K562 (cell line): ENCODE results near the gene EXTL1. TPM values are rescaled to one million over a fixed set of nuclear protein-coding genes. Genes with fewer than 3 reads are reported as not detected.
A peak's percentile ranks its signal among the peaks of the same experiment; 100 is the strongest.

Experiments
- BCOR ChIP-seq: fragments of 450-650 bp; IDR thresholded peaks from 2 replicates; pipeline ENCODE4 v1.6.1; 2016
- CC2D1A ChIP-seq: fragments of 450-650 bp; IDR thresholded peaks from 2 replicates; pipeline ENCODE4 v1.6.1; 2017; ENCODE audit warnings: mild to moderate bottlenecking
- CCNT2 ChIP-seq: IDR thresholded peaks from 2 replicates; pipeline ENCODE4 v1.6.1; 2011; ENCODE audit warnings: borderline replicate concordance, low read depth, mild to moderate bottlenecking, moderate library complexity, mixed read lengths, low read length; ENCODE audit not compliant: insufficient read length; ENCODE audit errors: extremely low read depth
- EWSR1 ChIP-seq: fragments of 450-650 bp; IDR thresholded peaks from 2 replicates; pipeline ENCODE4 v1.6.1; 2018; ENCODE audit warnings: borderline replicate concordance, mild to moderate bottlenecking, low read depth, moderate library complexity; ENCODE audit not compliant: partially characterized antibody
- HNRNPK ChIP-seq: fragments of 200-400 bp; formaldehyde crosslinking; IDR thresholded peaks from one replicate; pipeline ENCODE4 v1.6.1; 2018; ENCODE audit warnings: mild to moderate bottlenecking, low read depth, low read length; ENCODE audit not compliant: poor library complexity, severe bottlenecking
- JUN ChIP-seq, 2 experiments: sonication (generic) in 1 of 2; formaldehyde crosslinking in 1 of 2; IDR thresholded peaks; 2 replicates each; pipeline versions ENCODE4 v1.6.1 to v1.8.0; 2012 to 2022; ENCODE audit warnings: borderline replicate concordance in 2 of 2, mild to moderate bottlenecking in 2 of 2, improper control_type of control experiment in 1 of 2, low read depth in 1 of 2, low read length in 1 of 2, missing genetic modification reagents in 1 of 2
- KHSRP ChIP-seq: fragments of 450-650 bp; IDR thresholded peaks from 2 replicates; pipeline ENCODE4 v1.6.1; 2017
- NR4A1 ChIP-seq, 2 experiments: fragments of 250-450 bp in 1 of 2; fragments of 450-650 bp in 1 of 2; sonication (Bioruptor Pico) in 1 of 2; IDR thresholded peaks; 2 replicates each; pipeline versions ENCODE4 v1.4.0 to v1.6.1; 2016 to 2020; ENCODE audit warnings: mild to moderate bottlenecking in 2 of 2, missing compliant biosample characterization in 1 of 2, missing genetic modification characterization in 1 of 2, moderate library complexity in 1 of 2
- PHF20 ChIP-seq: fragments of 450-650 bp; IDR thresholded peaks from 2 replicates; pipeline ENCODE4 v1.6.1; 2018; ENCODE audit not compliant: partially characterized antibody
- RREB1 ChIP-seq: fragments of 250-450 bp; sonication (Bioruptor Pico); IDR thresholded peaks from 2 replicates; pipeline ENCODE4 v1.4.0; 2020
- SP1 ChIP-seq: sonication (generic); formaldehyde crosslinking; IDR thresholded peaks from 2 replicates; pipeline ENCODE4 v1.8.1; 2022; ENCODE audit warnings: mild to moderate bottlenecking, missing genetic modification reagents
- TARDBP ChIP-seq: fragments of 450-650 bp; IDR thresholded peaks from 2 replicates; pipeline ENCODE4 v1.6.1; 2016
- USF1 ChIP-seq: sonication (generic); formaldehyde crosslinking; IDR thresholded peaks from 2 replicates; pipeline ENCODE4 v1.9.0; 2022; ENCODE audit warnings: mild to moderate bottlenecking, missing genetic modification reagents
- ZFP36 ChIP-seq: fragments of 150-350 bp; IDR thresholded peaks from 2 replicates; pipeline ENCODE4 v1.6.1; 2018; ENCODE audit warnings: low read length, low read depth; ENCODE audit not compliant: partially characterized antibody
- ZFP91 ChIP-seq: sonication (generic); formaldehyde crosslinking; IDR thresholded peaks from 2 replicates; pipeline ENCODE4 v1.8.0; 2022; ENCODE audit warnings: mild to moderate bottlenecking, missing genetic modification reagents
- ZNF121 ChIP-seq: sonication (generic); formaldehyde crosslinking; conservative IDR thresholded peaks from 2 replicates; pipeline ENCODE4 v1.8.0; 2022; ENCODE audit warnings: missing genetic modification reagents
- polyA plus RNA-seq, 8 experiments: library from polyadenylated mRNA; depleted of rRNA in 4 of 8; stranded (reverse) in 5 of 8; unstranded in 3 of 8; fragments of >200 nt; fragmentation: Nextera tagmentation in 2 of 8; fragmentation: Illumina TruSeq in 1 of 8; extraction: Ambion mirVana in 2 of 8; extraction: Trizol in 1 of 8; gene quantifications; 2 replicates each; pipeline versions ENCODE4 v1.2.1 to v1.2.3, GENCODE V29; 2011 to 2014; ENCODE audit warnings: inconsistent platforms in 1 of 8, missing spikeins in 1 of 8
- total RNA-seq, 7 experiments: library from RNA; depleted of rRNA in 6 of 7; stranded (reverse); fragments of >200 nt in 6 of 7; fragmentation: Illumina TruSeq in 2 of 7; extraction: Trizol in 2 of 7; gene quantifications; 2 replicates each; pipeline versions ENCODE4 v1.2.1 to v1.2.3, GENCODE V29; 2011 to 2021; ENCODE audit warnings: low replicate concordance in 1 of 7

Gene EXTL1
- total and polyA plus RNA-seq, 9 of the 15 experiments (the other 6 are each of a cell fraction or from before 2014, with no cell fraction given), result 0.04 to 0.23 (median 0.08) TPM; not detected in 3

- TF ChIP-seq ZFP91 (CRISPR knock-in tag) (no peak), ZFP36 (peak; percentile 28), PHF20 (peak; percentile 70), ZNF121 (CRISPR knock-in tag) (no peak), NR4A1 (CRISPR knock-in tag; IDR thresholded peaks at IDR 0.05) (no peak), NR4A1 (tag; IDR thresholded peaks at IDR 0.05) (peak; percentile 31; the same call in 1 of the 2 replicates), EWSR1 (no peak), CC2D1A (no peak; the same call in 1 of the 2 replicates), RREB1 (CRISPR knock-in tag) (peak; percentile 71; the same call in 1 of the 2 replicates), TARDBP (0 out of 2 replicates have a peak, but pooled peaks have one; percentile 15), KHSRP (no peak), BCOR (peak; percentile 77), SP1 (CRISPR knock-in tag) (peak; percentile 85), CCNT2 (peak; percentile 90), JUN (IDR thresholded peaks at IDR 0.05; ENCODE audit: borderline replicate concordance, low read depth, low read length) (peak; percentile 21; the same call in 1 of the 2 replicates), JUN (CRISPR knock-in tag; IDR thresholded peaks at IDR 0.05; ENCODE audit: borderline replicate concordance) (no peak), HNRNPK (no peak), USF1 (CRISPR knock-in tag) (no peak; the same call in 1 of the 2 replicates)
Observed at GRCh38 chr1:26035203-26035958, 13.8 kb downstream of the EXTL1 start (continued).
